Body of pancreas (tissue), 4 donors: Measurements from ENCODE around the gene TCP11L1.

Experiments
- POLR2A ChIP-seq, 3 donors: fragments of 450-650 bp; IDR thresholded peaks; one replicate each; pipeline ENCODE4 v1.6.1; 2016; ENCODE audit warnings: antibody characterized with exemption in 3 of 3, mild to moderate bottlenecking in 2 of 3
- TF ChIP-seq, protein P1 (sequence below), 7 experiments: fragments of 450-650 bp in 4 of 7; fragments of 200-600 bp in 3 of 7; sonication (generic) in 3 of 7; IDR thresholded peaks; one replicate each; pipeline ENCODE4 v1.5.1; 2016 to 2019; ENCODE audit warnings: antibody characterized with exemption in 7 of 7

DNA sequence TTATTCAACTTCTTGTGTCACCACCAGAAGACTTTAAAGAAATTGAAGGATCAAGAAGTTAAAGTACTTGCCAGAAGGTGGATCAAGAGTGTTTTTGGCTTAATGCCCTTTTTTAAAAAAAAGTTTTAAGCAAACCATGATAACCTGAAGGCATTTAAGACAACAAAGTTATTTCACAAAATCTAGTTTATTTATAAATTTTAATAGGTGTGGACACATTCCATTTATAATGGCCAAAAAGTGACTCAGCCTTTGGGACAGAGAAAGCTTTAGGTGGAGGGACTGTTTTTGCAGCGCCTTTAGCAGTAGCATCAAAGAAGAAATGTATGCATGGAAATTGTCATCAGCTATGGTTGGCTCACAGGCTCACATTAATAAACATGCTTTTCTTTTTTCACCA lies 17.9 kb downstream of the TCP11L1 start:
- TF ChIP-seq, protein P1, sequence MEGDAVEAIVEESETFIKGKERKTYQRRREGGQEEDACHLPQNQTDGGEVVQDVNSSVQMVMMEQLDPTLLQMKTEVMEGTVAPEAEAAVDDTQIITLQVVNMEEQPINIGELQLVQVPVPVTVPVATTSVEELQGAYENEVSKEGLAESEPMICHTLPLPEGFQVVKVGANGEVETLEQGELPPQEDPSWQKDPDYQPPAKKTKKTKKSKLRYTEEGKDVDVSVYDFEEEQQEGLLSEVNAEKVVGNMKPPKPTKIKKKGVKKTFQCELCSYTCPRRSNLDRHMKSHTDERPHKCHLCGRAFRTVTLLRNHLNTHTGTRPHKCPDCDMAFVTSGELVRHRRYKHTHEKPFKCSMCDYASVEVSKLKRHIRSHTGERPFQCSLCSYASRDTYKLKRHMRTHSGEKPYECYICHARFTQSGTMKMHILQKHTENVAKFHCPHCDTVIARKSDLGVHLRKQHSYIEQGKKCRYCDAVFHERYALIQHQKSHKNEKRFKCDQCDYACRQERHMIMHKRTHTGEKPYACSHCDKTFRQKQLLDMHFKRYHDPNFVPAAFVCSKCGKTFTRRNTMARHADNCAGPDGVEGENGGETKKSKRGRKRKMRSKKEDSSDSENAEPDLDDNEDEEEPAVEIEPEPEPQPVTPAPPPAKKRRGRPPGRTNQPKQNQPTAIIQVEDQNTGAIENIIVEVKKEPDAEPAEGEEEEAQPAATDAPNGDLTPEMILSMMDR (IDR thresholded peaks at IDR 0.05), result no peak
- TF ChIP-seq POLR2A (IDR thresholded peaks at IDR 0.05), result no peak
